OCI-LY7 (cell line): ENCODE measurements around the gene FGF2. TPM values are rescaled to one million over a fixed set of nuclear protein-coding genes. Genes with fewer than 3 reads are reported as not detected.
"Not testable (repeated sequence)": the region's sequence is repeated elsewhere in the genome, so short reads cannot be mapped to it uniquely, and the experiment has no call there.

Source experiments
- BruUV-seq: library from RNA; stranded (reverse); fragments of 400-500 nt; replicated peaks from 2 replicates; lab custom pipeline; 2021; lab: Mats Ljungman, UMichigan
- CTCF ChIA-PET: fragments of 300-600 bp; sonication (Branson Sonifier 250); formaldehyde crosslinking; loops from one replicate; lab custom pipeline; 2022; ENCODE audit warnings: antibody characterized with exemption; ENCODE audit not compliant: unreplicated experiment; lab: Charles Lee
- POLR2A ChIA-PET: fragments of 300-600 bp; sonication (Branson Sonifier 250); formaldehyde crosslinking; loops from one replicate; lab custom pipeline; 2022; ENCODE audit warnings: antibody characterized with exemption; lab: Charles Lee
- DNase-seq: peaks from one replicate; pipeline ENCODE4 v3.0.0-alpha.2; 2015; ENCODE audit warnings: low spot score
- H2AFZ ChIP-seq: fragments of 200-600 bp; sonication (generic), shearing (Covaris generic); 2 replicates; pipeline ENCODE4 v1.6.1; 2014; ENCODE audit warnings: mild to moderate bottlenecking, antibody characterized with exemption, low read length, moderate library complexity
- H3K27ac ChIP-seq: fragments of 200-600 bp; sonication (generic); 2 replicates; pipeline ENCODE4 v1.5.1; 2014; ENCODE audit warnings: mixed run types, low read depth, mild to moderate bottlenecking, moderate library complexity, low read length, inconsistent platforms; ENCODE audit not compliant: poor library complexity, severe bottlenecking
- H3K36me3 ChIP-seq: fragments of 200-600 bp; sonication (generic); 2 replicates; pipeline ENCODE4 v1.6.1; 2014; ENCODE audit warnings: mild to moderate bottlenecking, antibody characterized with exemption, low read length, moderate library complexity, mixed read lengths; ENCODE audit not compliant: insufficient read depth
- H3K4me1 ChIP-seq: fragments of 200-600 bp; sonication (generic); 2 replicates; pipeline ENCODE4 v1.5.1; 2014; ENCODE audit warnings: mild to moderate bottlenecking, low read length; ENCODE audit not compliant: insufficient read depth, poor library complexity, severe bottlenecking
- H3K4me2 ChIP-seq: fragments of 200-600 bp; sonication (generic); 2 replicates; pipeline ENCODE4 v1.6.1; 2014; ENCODE audit warnings: mild to moderate bottlenecking, low read length
- H3K4me3 ChIP-seq: fragments of 200-600 bp; sonication (generic); 2 replicates; pipeline ENCODE4 v1.5.1; 2014; ENCODE audit warnings: mild to moderate bottlenecking, low read depth, low read length; ENCODE audit not compliant: poor library complexity, severe bottlenecking
- H3K79me2 ChIP-seq: fragments of 200-600 bp; sonication (generic); 2 replicates; pipeline ENCODE4 v1.6.1; 2016; ENCODE audit warnings: low read depth, mild to moderate bottlenecking, low read length, moderate library complexity, mixed read lengths; ENCODE audit not compliant: insufficient read depth
- H3K9me2 ChIP-seq: fragments of 200-600 bp; sonication (generic); 2 replicates; pipeline ENCODE4 v1.6.1; 2016; ENCODE audit warnings: mild to moderate bottlenecking, low read length, mixed read lengths; ENCODE audit not compliant: insufficient read depth
- H3K9me3 ChIP-seq: fragments of 200-600 bp; sonication (generic); 2 replicates; pipeline ENCODE4 v1.6.1; 2014; ENCODE audit warnings: mild to moderate bottlenecking, mixed run types, low read length, mixed read lengths
- H4K20me1 ChIP-seq: fragments of 200-600 bp; sonication (generic); 2 replicates; pipeline ENCODE4 v1.6.1; 2014; ENCODE audit warnings: mild to moderate bottlenecking, antibody characterized with exemption, low read length, moderate library complexity, mixed read lengths; ENCODE audit not compliant: insufficient read depth
- EZH2phosphoT487 ChIP-seq: fragments of 200-600 bp; sonication (generic); IDR thresholded peaks from 2 replicates; pipeline ENCODE4 v1.6.1; 2018; ENCODE audit warnings: low read depth, borderline replicate concordance, mild to moderate bottlenecking, mixed run types, antibody characterized with exemption, low read length, moderate library complexity, mixed read lengths
- intact Hi-C: fragments of 100-400 bp; cut with micrococcal nuclease; formaldehyde crosslinking; loops from one replicate; pipeline ENCODE4 v1.10.0; 2022; ENCODE audit not compliant: unreplicated experiment
- total RNA-seq, 2 experiments: library from RNA; depleted of rRNA in 1 of 2; stranded (reverse); fragments of >200 nt in 1 of 2; shearing (Covaris generic) in 1 of 2; gene quantifications; 2 replicates each; pipeline ENCODE4 v1.2.3, GENCODE V29; 2014 to 2022
- TF ChIP-seq, protein P1 (sequence below): fragments of 200-600 bp; sonication (generic); conservative IDR thresholded peaks from 2 replicates; pipeline ENCODE4 v1.5.1; 2014; ENCODE audit warnings: mild to moderate bottlenecking, antibody characterized with exemption, low read length, moderate library complexity, mixed read lengths

Gene FGF2
- total RNA-seq, 2 experiments from 2014 or later: 0.53 TPM; not detected in 1

DNA sequence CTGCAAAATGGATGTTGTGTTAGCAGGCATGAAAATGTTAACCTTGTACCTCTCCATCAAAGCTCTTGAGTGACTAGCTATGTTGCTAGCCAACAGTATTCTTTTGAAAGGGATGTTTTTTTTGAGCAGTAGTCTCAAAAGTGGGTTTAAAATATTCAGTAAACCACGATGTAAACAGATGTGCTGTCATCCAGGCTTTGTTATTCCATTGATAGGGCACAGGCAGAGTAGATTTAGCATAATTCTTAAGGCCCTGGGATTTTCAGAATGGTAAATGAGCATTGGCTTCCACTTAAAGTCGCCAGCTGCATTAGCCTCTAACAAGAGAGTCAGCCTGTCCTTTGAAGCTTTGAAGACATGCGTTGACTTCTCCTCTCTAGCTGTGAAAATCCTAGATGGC is 18.4 kb downstream of the FGF2 start:
- no peak for DNase-seq
- TF ChIP-seq, protein P1, sequence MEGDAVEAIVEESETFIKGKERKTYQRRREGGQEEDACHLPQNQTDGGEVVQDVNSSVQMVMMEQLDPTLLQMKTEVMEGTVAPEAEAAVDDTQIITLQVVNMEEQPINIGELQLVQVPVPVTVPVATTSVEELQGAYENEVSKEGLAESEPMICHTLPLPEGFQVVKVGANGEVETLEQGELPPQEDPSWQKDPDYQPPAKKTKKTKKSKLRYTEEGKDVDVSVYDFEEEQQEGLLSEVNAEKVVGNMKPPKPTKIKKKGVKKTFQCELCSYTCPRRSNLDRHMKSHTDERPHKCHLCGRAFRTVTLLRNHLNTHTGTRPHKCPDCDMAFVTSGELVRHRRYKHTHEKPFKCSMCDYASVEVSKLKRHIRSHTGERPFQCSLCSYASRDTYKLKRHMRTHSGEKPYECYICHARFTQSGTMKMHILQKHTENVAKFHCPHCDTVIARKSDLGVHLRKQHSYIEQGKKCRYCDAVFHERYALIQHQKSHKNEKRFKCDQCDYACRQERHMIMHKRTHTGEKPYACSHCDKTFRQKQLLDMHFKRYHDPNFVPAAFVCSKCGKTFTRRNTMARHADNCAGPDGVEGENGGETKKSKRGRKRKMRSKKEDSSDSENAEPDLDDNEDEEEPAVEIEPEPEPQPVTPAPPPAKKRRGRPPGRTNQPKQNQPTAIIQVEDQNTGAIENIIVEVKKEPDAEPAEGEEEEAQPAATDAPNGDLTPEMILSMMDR: no peak
- TF ChIP-seq EZH2phosphoT487: no peak
- Histone ChIP-seq H3K9me3 (no peaks in the 10 kb centered on the region), H3K36me3 (no peaks in the 10 kb centered on the region), H3K4me3 (no peak overlapping the region), H2AFZ (no peak overlapping the region), H3K4me2 (no peak overlapping the region), H3K9me2 (no peaks in the 10 kb centered on the region), H3K79me2 (no peaks in the 10 kb centered on the region), H3K4me1 (no peaks in the 10 kb centered on the region), H4K20me1 (no peaks in the 10 kb centered on the region), H3K27ac (no peak overlapping the region)
- BruUV-seq: no TSS peak
- intact Hi-C loops: no loop called here
- ChIA-PET POLR2A (interaction anchor here (0.6 to 1.2 kb wide), 3 partner anchors 13 to 1351 kb away, joined by 3 to 10 read pairs (median 6); no protein-coding TSS in a partner anchor), CTCF (no interaction called here)

DNA sequence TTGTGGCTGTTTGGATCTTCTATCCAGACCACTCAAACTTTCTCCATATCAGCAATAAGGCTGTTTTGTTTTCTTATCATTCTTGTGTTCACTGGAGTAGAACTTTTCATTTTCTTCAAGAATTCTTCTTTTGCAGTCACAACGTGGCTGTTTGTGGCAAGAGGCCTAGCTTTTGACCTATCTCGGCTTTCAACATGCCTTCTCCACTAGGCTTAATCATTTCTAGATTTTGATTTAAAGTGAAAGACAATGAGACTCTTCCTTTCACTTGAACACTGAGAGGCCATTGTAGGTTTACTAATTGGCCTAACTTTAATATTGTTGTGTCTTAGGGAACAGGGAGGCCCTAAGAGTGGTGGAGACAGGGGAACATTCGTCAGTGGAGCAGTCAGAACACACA is 19.1 kb downstream of the FGF2 start:
- no peak for TF ChIP-seq EZH2phosphoT487
- TF ChIP-seq, protein P1: no peak
- H4K20me1 ChIP-seq: no peaks in the 10 kb centered on the region
- no peaks in the 10 kb centered on the region for H3K9me3 ChIP-seq
- H2AFZ ChIP-seq: no peak overlapping the region
- H3K4me2 ChIP-seq: no peak overlapping the region
- BruUV-seq: no TSS peak
- POLR2A ChIA-PET: interaction anchor here (0.6 to 1.2 kb wide), 2 partner anchors 14 to 1350 kb away, joined by 3 to 10 read pairs; no protein-coding TSS in a partner anchor
- H3K79me2 ChIP-seq: no peaks in the 10 kb centered on the region
- no peak overlapping the region for H3K4me3 ChIP-seq
- no peaks in the 10 kb centered on the region for H3K9me2 ChIP-seq
- H3K4me1 ChIP-seq: no peaks in the 10 kb centered on the region
- H3K36me3 ChIP-seq: no peaks in the 10 kb centered on the region
- H3K27ac ChIP-seq: no peak overlapping the region
- no peak for DNase-seq
- CTCF ChIA-PET: no interaction called here
- intact Hi-C loops: no loop called here

DNA sequence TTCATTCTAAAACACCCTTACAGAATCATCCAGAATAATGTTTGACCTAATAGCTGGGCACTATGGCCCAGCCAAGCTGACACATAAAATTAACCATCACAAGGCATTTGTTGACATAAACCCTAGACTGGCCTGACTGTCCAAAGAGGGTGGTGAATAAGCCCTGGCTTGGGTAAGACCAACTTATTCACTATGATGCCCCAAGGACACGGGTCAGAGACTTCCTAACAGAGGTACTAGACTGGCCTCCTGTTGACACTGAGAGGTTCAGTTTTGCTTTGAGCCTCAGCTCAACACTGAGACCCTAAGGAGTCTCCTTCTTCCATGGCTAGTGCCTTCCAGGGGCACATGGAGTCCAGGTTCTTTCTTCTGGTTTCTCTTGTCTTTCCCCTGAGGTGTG is 21.3 kb downstream of the FGF2 start:
- POLR2A ChIA-PET: no interaction called here
- DNase-seq: no peak
- CTCF ChIA-PET: no interaction called here
- no peak overlapping the region for H3K4me3 ChIP-seq
- no peaks in the 10 kb centered on the region for H3K9me2 ChIP-seq
- no peaks in the 10 kb centered on the region for H4K20me1 ChIP-seq
- no peaks in the 10 kb centered on the region for H3K36me3 ChIP-seq
- H3K27ac ChIP-seq: no peak overlapping the region
- H2AFZ ChIP-seq: no peak overlapping the region
- TF ChIP-seq, protein P1: no peak
- no peak for TF ChIP-seq EZH2phosphoT487
- intact Hi-C loops: no loop called here
- no peaks in the 10 kb centered on the region for H3K4me1 ChIP-seq
- no peak overlapping the region for H3K4me2 ChIP-seq
- H3K9me3 ChIP-seq: no peaks in the 10 kb centered on the region
- no TSS peak for BruUV-seq
- H3K79me2 ChIP-seq: no peaks in the 10 kb centered on the region

DNA sequence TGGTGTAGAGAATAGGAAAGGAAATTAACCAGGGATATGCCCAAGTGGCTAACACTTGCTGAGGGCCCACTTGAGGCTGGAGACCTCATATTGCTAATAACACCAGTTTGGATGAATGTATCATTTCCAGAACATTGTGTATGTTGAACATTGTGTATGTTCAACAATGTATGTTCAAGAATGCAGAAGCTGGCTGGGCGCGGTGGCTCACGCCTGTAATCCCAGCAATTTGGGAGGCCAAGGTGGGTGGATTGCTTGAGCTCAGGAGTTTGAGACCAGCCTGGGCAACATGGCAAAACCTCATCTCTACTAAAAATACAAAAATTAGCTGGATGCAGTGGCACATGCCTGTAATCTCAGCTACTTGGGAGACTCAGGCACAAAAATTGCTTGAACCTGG is 23.2 kb downstream of the FGF2 start:
- H3K36me3 ChIP-seq, DNase-seq, H3K27ac ChIP-seq, H3K4me3 ChIP-seq, H2AFZ ChIP-seq, H4K20me1 ChIP-seq, intact Hi-C loops, H3K9me3 ChIP-seq, H3K4me1 ChIP-seq, H3K79me2 ChIP-seq, H3K9me2 ChIP-seq, BruUV-seq, CTCF ChIA-PET, H3K4me2 ChIP-seq, POLR2A ChIA-PET: not testable (repeated sequence)
